ENCODE results near the gene TEX52. TPM values are rescaled to one million over a fixed set of nuclear protein-coding genes. Genes with fewer than 3 reads are reported as not detected.

Gene TEX52
- total RNA-seq, 1 donor from 2014 or later = not detected

DNA sequence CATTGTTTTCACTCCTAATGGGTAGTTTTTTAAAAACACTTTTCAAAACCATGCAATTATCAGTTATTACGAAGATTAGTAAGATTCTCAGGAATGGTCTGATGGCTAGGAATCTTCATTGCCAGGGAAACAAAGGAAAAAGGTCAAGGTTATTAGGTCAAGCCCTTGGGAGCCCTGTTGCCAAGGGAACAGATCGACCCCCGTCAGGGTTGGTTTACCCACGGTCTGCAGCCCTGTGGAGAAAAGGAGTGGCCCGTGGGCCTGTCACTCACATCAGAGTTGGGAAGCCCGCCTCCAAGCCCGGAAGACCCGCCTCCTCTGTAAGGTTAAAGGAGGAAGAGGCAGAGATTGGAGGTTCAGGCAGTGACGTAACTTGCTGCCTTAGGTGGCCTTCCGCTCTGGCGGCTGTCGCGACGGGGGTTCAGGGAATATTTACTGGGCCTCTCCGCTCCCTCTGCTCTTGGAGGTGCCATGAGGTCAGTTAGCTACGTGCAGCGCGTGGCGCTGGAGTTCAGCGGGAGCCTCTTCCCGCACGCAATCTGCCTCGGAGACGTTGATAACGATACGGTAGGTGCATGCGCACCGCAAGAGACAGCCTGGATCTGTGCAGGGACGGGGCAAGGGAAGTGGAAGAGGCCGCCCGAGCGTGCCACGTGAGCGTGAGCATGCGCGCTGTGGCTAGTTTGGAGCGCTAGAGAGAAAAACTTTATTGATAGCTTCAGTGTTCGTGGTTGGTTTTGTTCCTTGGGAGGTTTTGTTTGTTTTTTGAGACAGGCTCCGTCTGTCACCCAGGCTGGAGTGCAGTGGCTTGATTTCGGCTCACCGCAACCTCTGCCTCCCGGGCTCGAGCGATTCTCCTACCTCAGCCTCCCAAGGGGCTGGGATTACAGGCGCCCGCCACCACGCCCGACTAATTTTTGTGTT is 44.3 kb downstream of the TEX52 start, which contains the start of gene ITFG2:
ITFG2 (plus strand) TSS at position 379 of the 924 bp plus-strand sequence; CDS start at position 472, 93 bp downstream.
- Histone ChIP-seq H3K4me1 (peaks cover 36% of the 10 kb centered on the region), H3K36me3 (no peaks in the 10 kb centered on the region), H3K27me3 (no peaks in the 10 kb centered on the region), H3K27ac (peak within 1 kb of the TSS; percentile 93), H3K9me3 (no peaks in the 10 kb centered on the region), H3K4me3 (peak within 1 kb of the TSS; percentile 70 to 74)
- intact Hi-C loops (cut with DNase I) = no loop called here
- TF ChIP-seq POLR2A (IDR thresholded peaks at IDR 0.05) (peak in 1 of 2 donors; percentile 63), POLR2AphosphoS5 (IDR thresholded peaks at IDR 0.05; ENCODE audit: insufficient read depth in 1 of 2, low read depth in 1 of 2) (peak; percentile 99 to 100)
- TF ChIP-seq, protein P1, sequence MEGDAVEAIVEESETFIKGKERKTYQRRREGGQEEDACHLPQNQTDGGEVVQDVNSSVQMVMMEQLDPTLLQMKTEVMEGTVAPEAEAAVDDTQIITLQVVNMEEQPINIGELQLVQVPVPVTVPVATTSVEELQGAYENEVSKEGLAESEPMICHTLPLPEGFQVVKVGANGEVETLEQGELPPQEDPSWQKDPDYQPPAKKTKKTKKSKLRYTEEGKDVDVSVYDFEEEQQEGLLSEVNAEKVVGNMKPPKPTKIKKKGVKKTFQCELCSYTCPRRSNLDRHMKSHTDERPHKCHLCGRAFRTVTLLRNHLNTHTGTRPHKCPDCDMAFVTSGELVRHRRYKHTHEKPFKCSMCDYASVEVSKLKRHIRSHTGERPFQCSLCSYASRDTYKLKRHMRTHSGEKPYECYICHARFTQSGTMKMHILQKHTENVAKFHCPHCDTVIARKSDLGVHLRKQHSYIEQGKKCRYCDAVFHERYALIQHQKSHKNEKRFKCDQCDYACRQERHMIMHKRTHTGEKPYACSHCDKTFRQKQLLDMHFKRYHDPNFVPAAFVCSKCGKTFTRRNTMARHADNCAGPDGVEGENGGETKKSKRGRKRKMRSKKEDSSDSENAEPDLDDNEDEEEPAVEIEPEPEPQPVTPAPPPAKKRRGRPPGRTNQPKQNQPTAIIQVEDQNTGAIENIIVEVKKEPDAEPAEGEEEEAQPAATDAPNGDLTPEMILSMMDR (IDR thresholded peaks at IDR 0.05) = peak in 1 of 3 experiments; percentile 6
- DNase-seq (ENCODE audit: extremely low spot score in 2 of 2) = peak; percentile 98 to 99

DNA sequence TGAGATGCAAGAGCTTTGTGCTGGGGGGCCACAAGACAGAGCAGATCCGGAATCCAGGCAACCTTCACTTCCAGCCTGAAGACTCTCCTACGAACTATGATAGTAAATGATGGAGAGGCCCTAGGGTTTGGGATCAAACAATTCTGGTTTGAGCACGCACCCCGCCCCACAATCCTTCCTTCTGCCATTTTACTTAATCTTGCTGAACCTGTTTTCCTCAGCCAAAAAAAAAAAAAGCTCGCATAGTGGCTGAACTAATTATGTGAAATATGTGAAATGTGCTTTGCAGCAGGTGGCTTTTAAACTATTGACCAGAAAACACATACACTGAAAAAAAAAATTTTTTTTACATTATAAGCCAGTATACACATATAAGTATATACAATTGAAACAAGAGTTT is 45.0 kb downstream of the TEX52 start:
- no peaks in the 10 kb centered on the region for H3K36me3 ChIP-seq
- peak overlapping the region; percentile 70 to 74 for H3K4me3 ChIP-seq
- H3K27ac ChIP-seq = peak overlapping the region; percentile 93
- no peak for DNase-seq (ENCODE audit: extremely low spot score in 2 of 2)
- peaks cover 36% of the 10 kb centered on the region for H3K4me1 ChIP-seq
- intact Hi-C loops (cut with DNase I) = no loop called here
- TF ChIP-seq, protein P1 (IDR thresholded peaks at IDR 0.05) = no peak
- TF ChIP-seq POLR2AphosphoS5 (IDR thresholded peaks at IDR 0.05; ENCODE audit: insufficient read depth in 1 of 2, low read depth in 1 of 2) = no peak
- TF ChIP-seq POLR2A (IDR thresholded peaks at IDR 0.05) = no peak
- no peaks in the 10 kb centered on the region for H3K9me3 ChIP-seq
- no peaks in the 10 kb centered on the region for H3K27me3 ChIP-seq

DNA sequence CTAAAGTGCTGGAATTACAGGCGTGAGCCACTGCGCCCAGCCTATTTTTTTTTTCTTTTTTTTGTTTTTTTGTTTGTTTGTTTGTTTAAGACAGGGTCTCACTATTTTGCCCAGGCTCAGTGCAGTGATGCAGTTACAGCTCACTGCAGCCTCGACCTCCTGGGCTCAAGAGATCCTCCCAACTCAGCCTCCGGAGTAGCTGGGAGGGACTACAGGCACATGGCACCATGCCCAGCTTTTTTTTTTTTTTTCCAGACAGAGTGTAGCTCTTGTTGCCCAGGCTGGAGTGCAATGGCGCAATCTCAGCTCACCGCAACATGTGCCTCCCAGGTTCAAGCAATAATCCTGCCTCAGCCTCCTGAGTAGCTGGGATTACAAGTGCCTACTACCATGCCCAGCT is 50.1 kb downstream of the TEX52 start:
- peaks cover 0 to 32% of the 10 kb centered on the region in 2 donors for H3K36me3 ChIP-seq
- DNase-seq (ENCODE audit: extremely low spot score in 2 of 2) = no peak
- TF ChIP-seq POLR2AphosphoS5 (IDR thresholded peaks at IDR 0.05; ENCODE audit: insufficient read depth in 1 of 2, low read depth in 1 of 2) = no peak
- no peak for TF ChIP-seq POLR2A (IDR thresholded peaks at IDR 0.05)
- TF ChIP-seq, protein P1 (IDR thresholded peaks at IDR 0.05) = no peak
- H3K4me1 ChIP-seq = peaks cover 5% of the 10 kb centered on the region
- no peak overlapping the region for H3K27ac ChIP-seq
- no peaks in the 10 kb centered on the region for H3K9me3 ChIP-seq
- intact Hi-C loops (cut with DNase I) = no loop called here
- H3K27me3 ChIP-seq = no peaks in the 10 kb centered on the region
- H3K4me3 ChIP-seq = no peak overlapping the region

DNA sequence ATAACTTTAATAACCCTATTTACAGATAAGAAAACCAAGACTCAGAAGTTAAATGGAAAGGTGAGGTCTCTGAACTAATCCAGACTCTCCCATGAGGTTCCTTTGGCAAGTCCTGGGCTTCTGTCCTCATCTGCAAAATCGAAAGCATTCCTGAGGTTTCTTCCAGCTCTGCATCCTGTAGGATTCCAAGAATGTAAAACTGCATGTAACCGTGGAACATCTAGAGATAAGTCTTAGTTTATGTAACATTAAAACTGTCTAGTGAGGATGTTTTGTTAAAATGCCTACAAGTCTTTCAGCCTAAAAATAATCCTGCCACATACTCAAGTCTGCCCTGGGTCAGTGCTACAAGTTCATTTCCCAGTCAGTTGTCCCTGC is 51.7 kb downstream of the TEX52 start:
- no peak for DNase-seq (ENCODE audit: extremely low spot score in 2 of 2)
- Histone ChIP-seq H3K4me3 (no peak overlapping the region), H3K4me1 (peaks cover 13% of the 10 kb centered on the region), H3K27ac (no peak overlapping the region), H3K27me3 (no peaks in the 10 kb centered on the region), H3K9me3 (no peaks in the 10 kb centered on the region), H3K36me3 (peaks cover 0 to 47% of the 10 kb centered on the region in 2 donors)
- intact Hi-C loops (cut with DNase I) = no loop called here
- no peak for TF ChIP-seq POLR2A (IDR thresholded peaks at IDR 0.05)
- TF ChIP-seq, protein P1 (IDR thresholded peaks at IDR 0.05) = no peak
- no peak for TF ChIP-seq POLR2AphosphoS5 (IDR thresholded peaks at IDR 0.05; ENCODE audit: insufficient read depth in 1 of 2, low read depth in 1 of 2)

Data from vagina (tissue), 2 donors.